OCI-M2 (cell line): ENCODE data around the gene XPO6.

Experiments
- DNase-seq: peaks from one replicate; lab custom pipeline; 2025; ENCODE audit not compliant: unreplicated experiment; lab: John Stamatoyannopoulos, UW

The XPO6 gene

GRCh38 chr16:28183930-28184329 is 27.8 kb downstream of the XPO6 start:
- no peak for DNase-seq

GRCh38 chr16:28183484-28183883 is 28.3 kb downstream of the XPO6 start:
- DNase-seq: no peak

- no peak for DNase-seq
Measured at GRCh38 chr16:28182801-28183200, 29.0 kb downstream of the XPO6 start.

- DNase-seq: no peak
Measured at GRCh38 chr16:28182183-28182582, 29.6 kb downstream of the XPO6 start.

GRCh38 chr16:28181515-28181914 is 30.2 kb downstream of the XPO6 start:
- no peak for DNase-seq

GRCh38 chr16:28180655-28181460 is 30.9 kb downstream of the XPO6 start:
- DNase-seq: no peak

GRCh38 chr16:28179354-28179753 is 32.4 kb downstream of the XPO6 start:
- no peak for DNase-seq

- no peak for DNase-seq
Measured at GRCh38 chr16:28175715-28176114, 36.0 kb downstream of the XPO6 start.

GRCh38 chr16:28172336-28172735 is 39.4 kb downstream of the XPO6 start:
- no peak for DNase-seq

GRCh38 chr16:28171816-28172215 is 39.9 kb downstream of the XPO6 start:
- DNase-seq: no peak

- no peak for DNase-seq
Measured at GRCh38 chr16:28168991-28169554, 42.7 kb downstream of the XPO6 start.

- DNase-seq: no peak
Measured at GRCh38 chr16:28167730-28168129, 44.0 kb downstream of the XPO6 start.

GRCh38 chr16:28167221-28167620 is 44.5 kb downstream of the XPO6 start:
- no peak for DNase-seq

- no peak for DNase-seq
Measured at GRCh38 chr16:28166394-28167208, 45.2 kb downstream of the XPO6 start.

- DNase-seq: no peak
Measured at GRCh38 chr16:28165598-28165997, 46.2 kb downstream of the XPO6 start.

GRCh38 chr16:28164140-28164539 is 47.6 kb downstream of the XPO6 start:
- DNase-seq: no peak

GRCh38 chr16:28163699-28164098 is 48.1 kb downstream of the XPO6 start:
- DNase-seq: no peak

- DNase-seq: no peak
Measured at GRCh38 chr16:28162326-28162877, 49.4 kb downstream of the XPO6 start.

GRCh38 chr16:28161626-28162025 is 50.1 kb downstream of the XPO6 start:
- DNase-seq: no peak

- no peak for DNase-seq
Measured at GRCh38 chr16:28158136-28158535, 53.6 kb downstream of the XPO6 start.

GRCh38 chr16:28156056-28156680 is 55.6 kb downstream of the XPO6 start:
- DNase-seq: no peak
